Measurements from ENCODE around the gene ADGRD2. TPM values are rescaled to one million over a fixed set of nuclear protein-coding genes. Genes with fewer than 3 reads are reported as not detected.

Gene ADGRD2
- total RNA-seq, 1 experiment from 2014 or later = 1.5 TPM

DNA sequence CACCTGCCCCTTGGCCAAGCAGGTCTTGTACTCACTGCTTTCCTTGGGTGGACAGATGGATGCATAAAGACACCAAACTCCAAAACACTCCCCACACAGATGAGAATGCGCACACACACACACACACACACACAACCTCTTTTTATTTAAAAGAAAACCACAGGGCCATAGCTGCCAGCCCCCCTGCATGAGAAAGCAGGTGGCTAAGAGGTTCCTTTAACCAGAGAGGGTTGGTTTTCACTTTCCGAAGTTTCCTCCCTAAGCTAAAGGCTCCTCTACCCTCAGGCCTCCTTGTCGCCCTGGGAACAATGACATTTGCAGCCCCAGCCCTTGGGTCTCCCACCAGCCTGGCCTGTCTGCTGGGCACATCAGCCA is 45.8 kb downstream of the ADGRD2 start:
- Histone ChIP-seq H3K18ac (ENCODE audit: insufficient read length, low read depth, low read length) (no peak overlapping the region), H3T11ph (ENCODE audit: low read length) (no peak overlapping the region), H3K79me1 (ENCODE audit: insufficient read depth, low read depth, low read length, poor library complexity, severe bottlenecking) (no peaks in the 10 kb centered on the region), H3K27ac (ENCODE audit: insufficient read length, low read depth, low read length) (no peak overlapping the region), H3K27me3 (ENCODE audit: insufficient read depth, low read length) (no peaks in the 10 kb centered on the region), H3K9ac (ENCODE audit: extremely low read depth, insufficient read length, low read length) (no peak overlapping the region), H2BK120ac (ENCODE audit: low read depth, low read length, poor library complexity, severe bottlenecking) (no peak overlapping the region), H2BK15ac (ENCODE audit: low read depth, low read length) (no peak overlapping the region), H4K20me1 (ENCODE audit: control insufficient read depth, insufficient read depth, insufficient read length) (no peaks in the 10 kb centered on the region), H4K8ac (replicated peaks; ENCODE audit: insufficient read length, low read depth, low read length) (no peak overlapping the region), H3K4me2 (ENCODE audit: insufficient read depth, insufficient read length, low read length) (no peak overlapping the region), H3K56ac (ENCODE audit: insufficient read length, low read depth, low read length) (no peak overlapping the region), H3K23ac (ENCODE audit: insufficient read length, low read depth, low read length) (no peak overlapping the region), H2BK12ac (ENCODE audit: insufficient read length, low read depth, low read length) (no peak overlapping the region), H4K5ac (ENCODE audit: insufficient read length, low read depth, low read length) (no peak overlapping the region), H3K23me2 (ENCODE audit: insufficient read length, low read depth, low read length, poor library complexity, severe bottlenecking) (no peaks in the 10 kb centered on the region), H3K4ac (ENCODE audit: low read depth, low read length) (no peak overlapping the region), H3K14ac (ENCODE audit: insufficient read depth, low read length) (no peak overlapping the region), H2BK20ac (ENCODE audit: low read depth, low read length, poor library complexity, severe bottlenecking) (no peak overlapping the region), H4K91ac (ENCODE audit: insufficient read length, low read depth, low read length) (no peak overlapping the region), H3K4me1 (ENCODE audit: insufficient read depth, low read length) (no peaks in the 10 kb centered on the region), H2BK5ac (ENCODE audit: insufficient read length, low read length) (no peak overlapping the region), H2AFZ (ENCODE audit: low read length) (no peak overlapping the region), H2AK5ac (ENCODE audit: insufficient read length, low read length) (no peak overlapping the region), H3K79me2 (ENCODE audit: insufficient read depth, low read length) (no peaks in the 10 kb centered on the region), H3K9me3 (ENCODE audit: control insufficient read depth, low read depth, low read length) (no peaks in the 10 kb centered on the region)
- no CpG with 5 or more reads among the region's 3 CpGs for WGBS (ENCODE audit: extremely low coverage, insufficient read length, low lambda C conversion rate)
- H3K36me3 Mint-ChIP-seq (ENCODE audit: insufficient read depth in 1 of 3, low read depth in 3 of 3) = no peaks in the 10 kb centered on the region
- no peak overlapping the region for H3K4me3 Mint-ChIP-seq
- H3K9me3 Mint-ChIP-seq = no peaks in the 10 kb centered on the region
- peaks cover 0 to 20% of the 10 kb centered on the region in 2 experiments; a peak in 2 of 4 replicates for H3K4me1 Mint-ChIP-seq
- peak overlapping the region in 1 of 3 experiments; percentile 51; a peak in 2 of 7 replicates for H3K27ac Mint-ChIP-seq
- TF ChIP-seq, protein P1, sequence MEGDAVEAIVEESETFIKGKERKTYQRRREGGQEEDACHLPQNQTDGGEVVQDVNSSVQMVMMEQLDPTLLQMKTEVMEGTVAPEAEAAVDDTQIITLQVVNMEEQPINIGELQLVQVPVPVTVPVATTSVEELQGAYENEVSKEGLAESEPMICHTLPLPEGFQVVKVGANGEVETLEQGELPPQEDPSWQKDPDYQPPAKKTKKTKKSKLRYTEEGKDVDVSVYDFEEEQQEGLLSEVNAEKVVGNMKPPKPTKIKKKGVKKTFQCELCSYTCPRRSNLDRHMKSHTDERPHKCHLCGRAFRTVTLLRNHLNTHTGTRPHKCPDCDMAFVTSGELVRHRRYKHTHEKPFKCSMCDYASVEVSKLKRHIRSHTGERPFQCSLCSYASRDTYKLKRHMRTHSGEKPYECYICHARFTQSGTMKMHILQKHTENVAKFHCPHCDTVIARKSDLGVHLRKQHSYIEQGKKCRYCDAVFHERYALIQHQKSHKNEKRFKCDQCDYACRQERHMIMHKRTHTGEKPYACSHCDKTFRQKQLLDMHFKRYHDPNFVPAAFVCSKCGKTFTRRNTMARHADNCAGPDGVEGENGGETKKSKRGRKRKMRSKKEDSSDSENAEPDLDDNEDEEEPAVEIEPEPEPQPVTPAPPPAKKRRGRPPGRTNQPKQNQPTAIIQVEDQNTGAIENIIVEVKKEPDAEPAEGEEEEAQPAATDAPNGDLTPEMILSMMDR (conservative IDR thresholded peaks at IDR 0.05) = no peak
- H3K27me3 Mint-ChIP-seq (ENCODE audit: low read depth) = peaks cover 27% of the 10 kb centered on the region
- DNase-seq = no peak

Data from H9 (cell line).